HCT116 (cell line): ENCODE results near the gene SLC25A4. TPM values are rescaled to one million over a fixed set of nuclear protein-coding genes. Genes with fewer than 3 reads are reported as not detected.

Source experiments
- ATAC-seq: fragments of 200-7000 bp; cut with Tn5 transposase; 2 replicates; pipeline ENCODE4 v1.9.1; 2020; ENCODE audit warnings: mild to moderate bottlenecking, moderate library complexity
- BruUV-seq: library from RNA; stranded (reverse); fragments of 400-500 nt; replicated peaks from 2 replicates; lab custom pipeline; 2021; lab: Mats Ljungman, UMichigan
- CTCF ChIA-PET: fragments of 300-600 bp; sonication (Branson Sonifier 250); formaldehyde crosslinking; loops from one replicate; lab custom pipeline; 2021; ENCODE audit warnings: antibody characterized with exemption; lab: Charles Lee
- POLR2A ChIA-PET: fragments of 300-600, 350-600 bp; sonication (Branson Sonifier 250); formaldehyde crosslinking; loops from one replicate; lab custom pipeline; 2021; ENCODE audit warnings: antibody characterized with exemption; lab: Charles Lee
- RAD21 ChIA-PET, 2 experiments: fragments of 300-600 bp; sonication (Branson Sonifier 250); formaldehyde crosslinking; loops; one replicate each; lab custom pipeline; 2023; ENCODE audit warnings: low total read pairs in 2 of 2; ENCODE audit not compliant: uncharacterized antibody in 2 of 2, unreplicated experiment in 2 of 2, low non-redundant PET in 1 of 2; lab: Charles Lee
- DNase-seq: peaks from one replicate; pipeline ENCODE4 v3.0.0-alpha.2; 2010; ENCODE audit warnings: low read depth, low spot score
- H2AFZ ChIP-seq: fragments of 200-600 bp; shearing (Covaris generic), sonication (generic); 2 replicates; pipeline ENCODE4 v1.6.1; 2017; ENCODE audit warnings: low read depth, mixed run types, mixed read lengths, antibody characterized with exemption, low read length; ENCODE audit not compliant: poor library complexity, severe bottlenecking
- H3K27ac ChIP-seq: 2 replicates; pipeline ENCODE4 v1.5.1; 2012; ENCODE audit warnings: low read depth, low read length
- H3K27me3 ChIP-seq: fragments of 200-600 bp; sonication (generic); 2 replicates; pipeline ENCODE4 v1.6.1; 2016; ENCODE audit warnings: mixed run types, low read length, mixed read lengths; ENCODE audit not compliant: insufficient read depth
- H3K36me3 ChIP-seq, 2 experiments: fragments of 200-500 bp in 1 of 2; fragments of 200-600 bp in 1 of 2; sonication (Bioruptor generic) in 1 of 2; sonication (generic) in 1 of 2; 2 replicates each; pipeline versions ENCODE4 v1.5.1 to v1.6.1; 2014 to 2016; ENCODE audit warnings: low read length in 2 of 2, inconsistent platforms in 1 of 2, mixed read lengths in 1 of 2, mixed run types in 1 of 2; ENCODE audit not compliant: insufficient read depth in 2 of 2, control insufficient read depth in 1 of 2
- H3K4me1 ChIP-seq, 2 experiments: fragments of 200-600 bp in 1 of 2; sonication (generic) in 1 of 2; 2 replicates each; pipeline versions ENCODE4 v1.5.1 to v1.6.1; 2012 to 2017; ENCODE audit warnings: low read length in 2 of 2, inconsistent platforms in 1 of 2, mild to moderate bottlenecking in 1 of 2, mixed read lengths in 1 of 2, mixed run types in 1 of 2, moderate library complexity in 1 of 2; ENCODE audit not compliant: insufficient read depth in 2 of 2, control insufficient read depth in 1 of 2
- H3K4me2 ChIP-seq: fragments of 200-600 bp; sonication (generic); 2 replicates; pipeline ENCODE4 v1.6.1; 2017; ENCODE audit warnings: mixed run types, low read length, mixed read lengths
- H3K4me3 ChIP-seq, 2 experiments: fragments of 200-600 bp in 1 of 2; sonication (generic) in 1 of 2; replicated peaks in 1 of 2; 2 replicates each; pipeline ENCODE4 v1.5.1; 2011 to 2016; ENCODE audit warnings: low read length in 2 of 2, control low read depth in 1 of 2, low read depth in 1 of 2, mild to moderate bottlenecking in 1 of 2, mixed read lengths in 1 of 2, mixed run types in 1 of 2
- H3K79me2 ChIP-seq: fragments of 200-600 bp; sonication (generic); 2 replicates; pipeline ENCODE4 v1.6.1; 2017; ENCODE audit warnings: mild to moderate bottlenecking, mixed run types, low read length, moderate library complexity, mixed read lengths; ENCODE audit not compliant: insufficient read depth
- H3K9ac ChIP-seq: fragments of 200-600 bp; sonication (generic); 2 replicates; pipeline ENCODE4 v1.6.1; 2016; ENCODE audit warnings: low read length, mixed read lengths
- H3K9me2 ChIP-seq: fragments of 200-600 bp; sonication (generic), shearing (Covaris generic); 2 replicates; pipeline ENCODE4 v1.6.1; 2017; ENCODE audit warnings: mixed run types, mild to moderate bottlenecking, moderate library complexity; ENCODE audit not compliant: insufficient read depth
- H3K9me3 ChIP-seq, 2 experiments: fragments of 200-500 bp in 1 of 2; fragments of 200-600 bp in 1 of 2; sonication (Bioruptor generic) in 1 of 2; sonication (generic) in 1 of 2; 2 replicates each; pipeline ENCODE4 v1.6.1; 2014 to 2017; ENCODE audit warnings: low read length in 2 of 2, mixed read lengths in 2 of 2, inconsistent platforms in 1 of 2, low read depth in 1 of 2, mild to moderate bottlenecking in 1 of 2, mixed run types in 1 of 2, moderate library complexity in 1 of 2; ENCODE audit not compliant: control insufficient read depth in 1 of 2, insufficient read depth in 1 of 2
- H4K20me1 ChIP-seq: fragments of 200-600 bp; sonication (generic), shearing (Covaris generic); 2 replicates; pipeline ENCODE4 v1.6.1; 2017; ENCODE audit warnings: mixed run types, mild to moderate bottlenecking, moderate library complexity; ENCODE audit not compliant: insufficient read depth
- CBX3 ChIP-seq: IDR thresholded peaks from 2 replicates; pipeline ENCODE4 v1.6.1; 2012; ENCODE audit warnings: low read depth
- CEBPB ChIP-seq: IDR thresholded peaks from 2 replicates; pipeline ENCODE4 v1.6.1; 2012; ENCODE audit warnings: low read depth
- EGR1 ChIP-seq: IDR thresholded peaks from 2 replicates; pipeline ENCODE4 v1.6.1; 2012; ENCODE audit warnings: low read depth
- EZH2 ChIP-seq: fragments of 200-600 bp; sonication (generic); IDR thresholded peaks from 2 replicates; pipeline ENCODE4 v1.6.1; 2017; ENCODE audit warnings: antibody characterized with exemption, mixed run types
- EZH2phosphoT487 ChIP-seq: fragments of 200-600 bp; IDR thresholded peaks from 2 replicates; pipeline ENCODE4 v1.6.1; 2018; ENCODE audit warnings: antibody characterized with exemption, borderline replicate concordance
- FOSL1 ChIP-seq: IDR thresholded peaks from 2 replicates; pipeline ENCODE4 v1.6.1; 2012; ENCODE audit warnings: low read depth
- JUND ChIP-seq: IDR thresholded peaks from 2 replicates; pipeline ENCODE4 v1.6.1; 2012
- POLR2A ChIP-seq: IDR thresholded peaks from 2 replicates; pipeline ENCODE4 v1.7.0; 2011; ENCODE audit warnings: borderline replicate concordance; ENCODE audit not compliant: insufficient read depth, insufficient read length; ENCODE audit errors: extremely low read depth
- POLR2AphosphoS5 ChIP-seq: IDR thresholded peaks from 2 replicates; pipeline ENCODE4 v1.6.1; 2011; ENCODE audit warnings: mild to moderate bottlenecking, low read depth, low read length, moderate library complexity
- RAD21 ChIP-seq: IDR thresholded peaks from 2 replicates; pipeline ENCODE4 v1.6.1; 2012; ENCODE audit warnings: low read depth, mild to moderate bottlenecking
- SIN3A ChIP-seq: IDR thresholded peaks from 2 replicates; pipeline ENCODE4 v1.6.1; 2012; ENCODE audit warnings: low read depth
- SP1 ChIP-seq: IDR thresholded peaks from 2 replicates; pipeline ENCODE4 v1.6.1; 2012; ENCODE audit warnings: low read depth
- SRF ChIP-seq: IDR thresholded peaks from 2 replicates; pipeline ENCODE4 v1.6.1; 2012; ENCODE audit warnings: low read depth
- TCF7L2 ChIP-seq: IDR thresholded peaks from 2 replicates; pipeline ENCODE4 v1.7.0; 2011; ENCODE audit warnings: borderline replicate concordance, inconsistent platforms; ENCODE audit not compliant: insufficient read depth, insufficient read length; ENCODE audit errors: extremely low read depth
- YY1 ChIP-seq: IDR thresholded peaks from 2 replicates; pipeline ENCODE4 v1.6.1; 2011; ENCODE audit warnings: low read length, low read depth, moderate library complexity, mild to moderate bottlenecking; ENCODE audit not compliant: insufficient replicate concordance; ENCODE audit errors: extremely low read depth
- ZFX ChIP-seq: fragments of 450-650 bp; IDR thresholded peaks from 2 replicates; pipeline ENCODE4 v1.6.1; 2017
- intact Hi-C: fragments of 100-400 bp; cut with micrococcal nuclease; formaldehyde crosslinking; loops from 2 replicates; pipeline ENCODE4 v1.10.0; 2022
- total RNA-seq: library from RNA; stranded (reverse); gene quantifications from one replicate; pipeline ENCODE4 v1.2.1, GENCODE V29; 2021; ENCODE audit not compliant: unreplicated experiment
- TF ChIP-seq, protein P1 (sequence below): IDR thresholded peaks from 2 replicates; pipeline ENCODE4 v1.6.1; 2011; ENCODE audit warnings: mild to moderate bottlenecking, low read length, moderate library complexity; ENCODE audit not compliant: insufficient replicate concordance; ENCODE audit errors: extremely low read depth
- TF ChIP-seq, protein P2 (sequence below), 3 experiments: fragments of 200-600 bp in 1 of 3; sonication (generic) in 1 of 3; IDR thresholded peaks in 2 of 3; conservative IDR thresholded peaks in 1 of 3; 2 replicates each; pipeline ENCODE4 v1.5.1; 2012 to 2017; ENCODE audit warnings: low read depth in 2 of 3, low read length in 2 of 3, antibody characterized with exemption in 1 of 3, borderline replicate concordance in 1 of 3, control low read depth in 1 of 3, mild to moderate bottlenecking in 1 of 3, mixed read lengths in 1 of 3, mixed run types in 1 of 3, moderate library complexity in 1 of 3; ENCODE audit not compliant: insufficient read depth in 1 of 3
- TF ChIP-seq, protein P3 (sequence below): IDR thresholded peaks from 2 replicates; pipeline ENCODE4 v1.6.1; 2012

The SLC25A4 gene
- total RNA-seq, 1 experiment from 2014 or later, result 27.9 TPM

DNA sequence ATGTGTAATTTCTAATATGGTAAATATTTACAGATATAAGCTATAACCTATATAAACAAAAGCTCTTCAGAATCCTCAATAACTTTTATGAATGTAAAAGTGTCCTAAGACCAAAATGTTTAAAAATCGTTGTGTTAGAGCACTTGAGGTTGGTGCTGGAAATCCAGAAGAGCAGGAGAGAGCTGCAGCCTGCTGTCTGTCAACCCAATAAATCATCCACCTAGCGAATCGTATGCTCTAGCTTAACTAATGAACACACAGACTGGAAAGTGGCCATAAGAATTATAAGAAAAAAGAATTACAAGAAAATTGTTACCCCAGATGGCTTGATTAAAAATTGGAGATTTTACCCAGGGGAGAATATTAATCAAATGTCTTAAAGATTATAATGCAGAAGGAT lies 43.7 kb downstream of the SLC25A4 start (continued):
- TF ChIP-seq FOSL1 (no peak), RAD21 (no peak), SRF (no peak), CBX3 (no peak), EZH2 (no peak)

DNA sequence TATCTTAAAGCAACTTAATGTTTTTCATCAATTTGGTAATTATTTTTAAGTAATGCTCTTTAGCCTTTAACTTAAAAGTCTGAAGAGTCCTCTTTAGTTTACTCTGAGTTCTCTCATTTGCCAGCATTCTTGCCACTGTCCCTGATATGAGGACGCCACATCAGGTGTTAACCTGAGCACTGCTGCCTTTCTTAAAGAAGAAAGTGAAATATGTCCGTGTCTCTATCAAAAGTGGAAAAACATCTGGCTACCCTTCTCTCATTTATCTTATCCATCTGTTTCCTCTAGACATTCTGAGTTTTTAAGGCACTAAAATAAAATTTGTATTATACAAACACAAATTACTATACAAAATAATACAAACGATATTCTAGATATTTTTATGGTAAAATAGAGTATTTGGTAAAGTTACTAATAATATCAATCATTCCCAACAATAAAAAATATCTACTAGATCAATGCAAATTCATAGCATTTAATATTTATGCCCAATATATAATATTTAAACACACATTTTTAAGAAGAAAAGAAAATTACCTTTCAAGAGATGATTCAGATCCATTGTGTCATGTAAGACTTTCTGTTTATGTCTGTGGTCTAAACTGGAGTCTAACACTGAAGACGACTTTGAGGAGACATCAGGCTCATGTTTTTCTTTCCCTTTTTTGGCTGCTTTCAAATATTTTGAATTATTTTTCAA lies 46.7 kb downstream of the SLC25A4 start:
- H3K36me3 ChIP-seq, result peaks cover 3 to 14% of the 10 kb centered on the region in 2 experiments; a peak in 1 of 4 replicates
- no TSS peak for BruUV-seq
- no peaks in the 10 kb centered on the region for H3K27me3 ChIP-seq
- H3K9me3 ChIP-seq, result no peaks in the 10 kb centered on the region
- ChIA-PET RAD21 (no interaction called here), CTCF (no interaction called here), POLR2A (no interaction called here)
- ATAC-seq, result no peak
- H3K4me1 ChIP-seq, result peaks cover 10 to 11% of the 10 kb centered on the region in 2 experiments
- H3K9ac ChIP-seq, result no peak overlapping the region
- peaks cover 3% of the 10 kb centered on the region; the same call in 1 of the 2 replicates for H4K20me1 ChIP-seq
- H2AFZ ChIP-seq, result no peak overlapping the region
- no peaks in the 10 kb centered on the region for H3K9me2 ChIP-seq
- no peak overlapping the region for H3K4me2 ChIP-seq
- intact Hi-C loops, result no loop called here
- DNase-seq, result no peak
- no peak overlapping the region for H3K27ac ChIP-seq
- peaks cover 77% of the 10 kb centered on the region for H3K79me2 ChIP-seq
- no peak overlapping the region for H3K4me3 ChIP-seq
- TF ChIP-seq EGR1, result no peak
- TF ChIP-seq, protein P1, sequence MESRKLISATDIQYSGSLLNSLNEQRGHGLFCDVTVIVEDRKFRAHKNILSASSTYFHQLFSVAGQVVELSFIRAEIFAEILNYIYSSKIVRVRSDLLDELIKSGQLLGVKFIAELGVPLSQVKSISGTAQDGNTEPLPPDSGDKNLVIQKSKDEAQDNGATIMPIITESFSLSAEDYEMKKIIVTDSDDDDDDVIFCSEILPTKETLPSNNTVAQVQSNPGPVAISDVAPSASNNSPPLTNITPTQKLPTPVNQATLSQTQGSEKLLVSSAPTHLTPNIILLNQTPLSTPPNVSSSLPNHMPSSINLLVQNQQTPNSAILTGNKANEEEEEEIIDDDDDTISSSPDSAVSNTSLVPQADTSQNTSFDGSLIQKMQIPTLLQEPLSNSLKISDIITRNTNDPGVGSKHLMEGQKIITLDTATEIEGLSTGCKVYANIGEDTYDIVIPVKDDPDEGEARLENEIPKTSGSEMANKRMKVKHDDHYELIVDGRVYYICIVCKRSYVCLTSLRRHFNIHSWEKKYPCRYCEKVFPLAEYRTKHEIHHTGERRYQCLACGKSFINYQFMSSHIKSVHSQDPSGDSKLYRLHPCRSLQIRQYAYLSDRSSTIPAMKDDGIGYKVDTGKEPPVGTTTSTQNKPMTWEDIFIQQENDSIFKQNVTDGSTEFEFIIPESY, result no peak
- TF ChIP-seq EZH2phosphoT487, result no peak
- TF ChIP-seq CEBPB, result no peak
- TF ChIP-seq, protein P2, sequence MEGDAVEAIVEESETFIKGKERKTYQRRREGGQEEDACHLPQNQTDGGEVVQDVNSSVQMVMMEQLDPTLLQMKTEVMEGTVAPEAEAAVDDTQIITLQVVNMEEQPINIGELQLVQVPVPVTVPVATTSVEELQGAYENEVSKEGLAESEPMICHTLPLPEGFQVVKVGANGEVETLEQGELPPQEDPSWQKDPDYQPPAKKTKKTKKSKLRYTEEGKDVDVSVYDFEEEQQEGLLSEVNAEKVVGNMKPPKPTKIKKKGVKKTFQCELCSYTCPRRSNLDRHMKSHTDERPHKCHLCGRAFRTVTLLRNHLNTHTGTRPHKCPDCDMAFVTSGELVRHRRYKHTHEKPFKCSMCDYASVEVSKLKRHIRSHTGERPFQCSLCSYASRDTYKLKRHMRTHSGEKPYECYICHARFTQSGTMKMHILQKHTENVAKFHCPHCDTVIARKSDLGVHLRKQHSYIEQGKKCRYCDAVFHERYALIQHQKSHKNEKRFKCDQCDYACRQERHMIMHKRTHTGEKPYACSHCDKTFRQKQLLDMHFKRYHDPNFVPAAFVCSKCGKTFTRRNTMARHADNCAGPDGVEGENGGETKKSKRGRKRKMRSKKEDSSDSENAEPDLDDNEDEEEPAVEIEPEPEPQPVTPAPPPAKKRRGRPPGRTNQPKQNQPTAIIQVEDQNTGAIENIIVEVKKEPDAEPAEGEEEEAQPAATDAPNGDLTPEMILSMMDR (IDR thresholded peaks at IDR 0.05 in 2 of 3, conservative IDR thresholded peaks at IDR 0.05 in 1 of 3; ENCODE audit: borderline replicate concordance in 1 of 3, insufficient read depth in 1 of 3, low read depth in 2 of 3, low read length in 2 of 3), result no peak
- no peak for TF ChIP-seq TCF7L2
- TF ChIP-seq ZFX, result no peak
- TF ChIP-seq SRF, result no peak
- TF ChIP-seq POLR2A, result no peak
- TF ChIP-seq, protein P3, sequence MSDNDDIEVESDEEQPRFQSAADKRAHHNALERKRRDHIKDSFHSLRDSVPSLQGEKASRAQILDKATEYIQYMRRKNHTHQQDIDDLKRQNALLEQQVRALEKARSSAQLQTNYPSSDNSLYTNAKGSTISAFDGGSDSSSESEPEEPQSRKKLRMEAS, result no peak
- no peak for TF ChIP-seq SIN3A
- no peak for TF ChIP-seq FOSL1
- no peak for TF ChIP-seq EZH2
- no peak for TF ChIP-seq YY1
- no peak for TF ChIP-seq JUND
- TF ChIP-seq SP1, result no peak
- no peak for TF ChIP-seq POLR2AphosphoS5
